ENCODE results near the gene STX7.

DNA sequence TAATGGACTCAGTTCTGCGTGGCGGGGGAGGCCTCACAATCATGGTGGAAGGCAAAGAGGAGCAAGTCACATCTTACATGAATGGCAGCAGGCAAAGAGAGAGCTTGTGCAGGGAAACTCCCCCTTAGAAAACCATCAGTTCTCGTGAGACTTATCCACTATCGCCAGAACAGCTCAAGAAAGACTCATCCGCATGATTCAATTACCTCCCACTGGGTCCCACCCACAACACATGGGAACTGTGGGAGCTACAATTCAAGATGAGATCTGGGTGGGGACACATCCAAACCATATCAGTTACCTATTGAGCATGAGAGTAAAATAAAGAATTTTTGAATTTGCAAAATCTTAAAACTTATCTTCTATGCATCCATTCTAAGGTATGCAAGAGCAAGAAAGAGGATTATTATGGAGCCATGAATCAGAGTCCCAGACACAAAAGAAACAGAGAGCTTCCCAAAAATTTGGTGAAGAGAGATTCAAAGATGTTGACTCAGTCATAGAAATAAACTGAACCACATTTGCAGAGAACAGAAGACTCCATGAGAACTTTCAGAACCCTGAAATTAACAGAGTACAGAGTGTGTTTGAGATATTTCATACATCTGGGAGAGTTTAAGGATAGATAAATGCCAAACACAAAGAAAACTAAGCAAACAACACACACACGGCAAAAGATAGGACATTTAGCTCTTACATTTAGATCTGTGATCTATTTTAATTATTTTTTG, 94.5 kb downstream of the STX7 start:
- no peak for TF ChIP-seq POLR2A (IDR thresholded peaks at IDR 0.05; ENCODE audit: low read depth)
- TF ChIP-seq, protein P1, sequence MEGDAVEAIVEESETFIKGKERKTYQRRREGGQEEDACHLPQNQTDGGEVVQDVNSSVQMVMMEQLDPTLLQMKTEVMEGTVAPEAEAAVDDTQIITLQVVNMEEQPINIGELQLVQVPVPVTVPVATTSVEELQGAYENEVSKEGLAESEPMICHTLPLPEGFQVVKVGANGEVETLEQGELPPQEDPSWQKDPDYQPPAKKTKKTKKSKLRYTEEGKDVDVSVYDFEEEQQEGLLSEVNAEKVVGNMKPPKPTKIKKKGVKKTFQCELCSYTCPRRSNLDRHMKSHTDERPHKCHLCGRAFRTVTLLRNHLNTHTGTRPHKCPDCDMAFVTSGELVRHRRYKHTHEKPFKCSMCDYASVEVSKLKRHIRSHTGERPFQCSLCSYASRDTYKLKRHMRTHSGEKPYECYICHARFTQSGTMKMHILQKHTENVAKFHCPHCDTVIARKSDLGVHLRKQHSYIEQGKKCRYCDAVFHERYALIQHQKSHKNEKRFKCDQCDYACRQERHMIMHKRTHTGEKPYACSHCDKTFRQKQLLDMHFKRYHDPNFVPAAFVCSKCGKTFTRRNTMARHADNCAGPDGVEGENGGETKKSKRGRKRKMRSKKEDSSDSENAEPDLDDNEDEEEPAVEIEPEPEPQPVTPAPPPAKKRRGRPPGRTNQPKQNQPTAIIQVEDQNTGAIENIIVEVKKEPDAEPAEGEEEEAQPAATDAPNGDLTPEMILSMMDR (IDR thresholded peaks at IDR 0.05): no peak
- TF ChIP-seq EP300 (IDR thresholded peaks at IDR 0.05): no peak
- no peak for TF ChIP-seq POLR2AphosphoS5 (IDR thresholded peaks at IDR 0.05)

Data from esophagus muscularis mucosa (tissue), 4 donors.